HG02763 (cell line): Measurements from ENCODE around the gene NKX1-1.
"Not testable (repeated sequence)": the region's sequence is repeated elsewhere in the genome, so short reads cannot be mapped to it uniquely, and the experiment has no call there.

Source experiments
- ATAC-seq: cut with Tn5 transposase; IDR thresholded peaks from one replicate; pipeline ENCODE4 v1.9.1; 2021; ENCODE audit warnings: mild to moderate bottlenecking, moderate library complexity; ENCODE audit not compliant: unreplicated experiment

Gene NKX1-1

GRCh38 chr4:1406394-1406980 lies at the start of gene NKX1-1:
Gene NKX1-1, minus strand, starts transcription at chr4:1406442. Its CDS starts 0 bp downstream, at chr4:1406442.
- ATAC-seq = no peak

GRCh38 chr4:1453731-1454130 lies 47.5 kb upstream of the NKX1-1 start:
- no peak for ATAC-seq

- no peak for ATAC-seq
Observed at GRCh38 chr4:1452431-1453051, 46.3 kb upstream of the NKX1-1 start.

GRCh38 chr4:1451752-1452122 lies 45.5 kb upstream of the NKX1-1 start:
- ATAC-seq = no peak

- no peak for ATAC-seq
Observed at GRCh38 chr4:1451106-1451751, 45.0 kb upstream of the NKX1-1 start.

- ATAC-seq = no peak
Observed at GRCh38 chr4:1449833-1450741, 43.8 kb upstream of the NKX1-1 start.

GRCh38 chr4:1449475-1449832 lies 43.2 kb upstream of the NKX1-1 start:
- ATAC-seq = no peak

GRCh38 chr4:1448589-1449420 lies 42.6 kb upstream of the NKX1-1 start:
- no peak for ATAC-seq

GRCh38 chr4:1447676-1448588 lies 41.7 kb upstream of the NKX1-1 start:
- no peak for ATAC-seq

GRCh38 chr4:1446502-1447386 lies 40.5 kb upstream of the NKX1-1 start:
- no peak for ATAC-seq

- ATAC-seq = no peak
Observed at GRCh38 chr4:1445716-1446445, 39.6 kb upstream of the NKX1-1 start.

GRCh38 chr4:1443688-1444172 lies 37.5 kb upstream of the NKX1-1 start:
- ATAC-seq = not testable (repeated sequence)

GRCh38 chr4:1427010-1427409 lies 20.8 kb upstream of the NKX1-1 start:
- no peak for ATAC-seq

GRCh38 chr4:1421657-1422056 lies 15.4 kb upstream of the NKX1-1 start:
- no peak for ATAC-seq

GRCh38 chr4:1419708-1420107 lies 13.5 kb upstream of the NKX1-1 start:
- no peak for ATAC-seq

GRCh38 chr4:1418494-1419285 lies 12.4 kb upstream of the NKX1-1 start:
- ATAC-seq = no peak
